ENCODE data around the gene TMEM234.
A peak's percentile ranks its signal among the peaks of the same experiment; 100 is the strongest.
"Not testable (repeated sequence)": the region's sequence is repeated elsewhere in the genome, so short reads cannot be mapped to it uniquely, and the experiment has no call there.

The TMEM234 gene
- 14.4 reads per million, percentile 39 among the genes with 10 or more reads in this experiment for total RNA-seq

DNA sequence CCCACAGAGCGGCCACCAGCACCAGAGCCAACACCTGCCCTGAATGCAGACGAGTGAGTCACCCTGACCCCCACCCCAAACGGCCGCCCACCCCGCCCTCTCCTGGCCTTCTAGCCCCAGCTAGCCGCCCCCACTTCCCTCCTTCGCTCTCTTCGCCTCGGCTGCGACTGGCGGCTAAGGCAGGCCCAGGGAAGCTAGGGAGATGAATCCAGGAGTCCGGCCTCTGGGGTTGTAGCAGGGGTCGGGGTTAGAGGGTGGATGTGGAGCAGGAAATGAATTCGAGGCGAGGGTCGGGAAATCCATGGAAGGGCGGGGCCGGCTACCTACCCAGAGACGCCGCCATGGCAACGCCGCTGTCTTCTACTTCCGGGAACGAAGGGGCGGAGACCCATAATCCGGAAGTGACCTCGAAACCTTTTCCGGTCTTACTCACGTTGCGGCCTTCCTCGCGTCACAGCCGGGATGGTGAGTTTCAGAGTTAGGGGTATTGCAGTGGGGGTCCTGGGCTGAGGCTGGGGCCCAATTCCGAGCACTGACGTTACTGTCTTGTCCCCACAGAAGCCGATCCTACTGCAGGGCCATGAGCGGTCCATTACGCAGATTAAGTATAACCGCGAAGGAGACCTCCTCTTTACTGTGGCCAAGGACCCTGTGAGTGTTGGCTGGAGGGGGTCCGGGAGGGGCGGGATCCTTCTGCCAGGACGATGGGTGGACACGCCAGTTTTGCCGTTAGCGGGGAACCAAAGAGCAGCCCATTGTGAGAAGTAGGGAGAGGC, at the start of gene TMEM234, which contains the start of gene EIF3I:
TSS of gene TMEM234 (minus strand) at position 374 of the 776 bp plus-strand sequence. CDS start at position 343, 31 bp downstream.
TSS of gene EIF3I (plus strand) at position 428 of the 776 bp plus-strand sequence. CDS start at position 463, 35 bp downstream.
- peak; percentile 90 for DNase-seq

DNA sequence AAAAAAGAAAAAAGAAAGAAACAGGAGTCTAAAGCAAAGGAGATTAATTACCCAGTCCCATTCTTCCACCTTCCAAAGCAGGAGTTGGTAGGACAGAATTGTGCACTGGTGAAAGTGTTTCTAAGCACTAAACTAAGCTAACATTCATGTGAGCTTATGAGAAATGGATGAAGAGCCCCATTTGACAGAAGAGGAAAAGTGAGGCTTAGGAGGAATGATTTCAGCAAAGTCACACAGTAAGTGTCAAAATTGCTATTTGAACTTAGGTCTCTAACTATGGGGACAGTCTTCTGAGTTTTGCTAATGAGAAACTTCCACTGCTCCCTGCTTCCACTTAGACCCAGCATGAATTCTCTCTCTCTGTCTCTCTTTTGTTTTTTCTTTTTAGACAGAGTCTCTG, 47.6 kb upstream of the TMEM234 start:
- DNase-seq: no peak

DNA sequence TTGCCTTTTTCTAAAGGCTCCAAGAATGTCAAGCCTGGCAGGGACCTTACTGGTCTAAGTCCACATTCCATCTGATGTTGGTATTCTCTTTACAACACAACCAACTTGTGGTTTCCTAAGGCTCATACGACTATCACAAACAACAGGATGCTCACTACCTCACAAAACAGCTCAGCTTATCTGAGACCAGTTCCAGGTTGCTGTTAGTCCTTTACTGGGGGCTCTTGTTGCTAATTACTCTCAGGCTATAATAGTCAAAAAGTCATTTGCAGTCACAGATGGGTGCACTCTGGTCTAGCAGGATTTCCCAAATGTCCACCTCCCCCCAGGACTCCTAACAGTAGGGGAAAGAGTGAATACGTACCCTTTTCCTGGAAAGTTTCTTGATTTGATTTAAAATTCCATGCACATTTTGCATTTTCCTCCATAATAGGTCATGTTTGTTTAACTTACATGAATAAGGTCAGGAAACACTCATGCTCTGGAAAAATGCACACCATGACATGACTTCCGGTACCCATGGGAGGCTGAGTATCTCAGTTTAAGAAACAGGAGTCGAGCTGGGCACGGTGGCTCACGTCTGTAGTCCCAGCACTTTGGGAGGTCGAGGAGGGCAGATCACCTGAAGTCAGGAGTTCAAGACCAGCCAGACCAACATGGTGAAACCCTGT, 44.9 kb upstream of the TMEM234 start:
- no peak for DNase-seq

DNA sequence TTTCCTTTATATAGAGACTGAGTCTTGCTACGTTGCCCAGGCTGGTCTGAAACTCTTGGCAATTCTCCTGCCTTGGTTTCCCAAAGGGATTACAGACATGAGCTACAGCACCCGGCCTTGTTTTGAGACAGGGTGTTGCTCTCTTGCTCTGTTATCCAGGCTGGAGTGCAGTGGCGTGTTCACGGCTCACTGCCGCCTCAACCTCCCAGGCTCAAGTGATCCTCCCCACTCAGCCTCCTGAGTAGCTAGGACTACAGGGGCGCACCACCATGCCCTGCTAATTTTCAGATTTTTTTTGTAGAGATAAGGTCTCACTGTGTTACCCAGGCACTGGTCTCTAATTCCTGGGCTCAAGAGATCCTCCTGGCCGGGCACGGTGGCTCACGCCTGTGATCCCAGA, 43.7 kb upstream of the TMEM234 start:
- no peak for DNase-seq

DNA sequence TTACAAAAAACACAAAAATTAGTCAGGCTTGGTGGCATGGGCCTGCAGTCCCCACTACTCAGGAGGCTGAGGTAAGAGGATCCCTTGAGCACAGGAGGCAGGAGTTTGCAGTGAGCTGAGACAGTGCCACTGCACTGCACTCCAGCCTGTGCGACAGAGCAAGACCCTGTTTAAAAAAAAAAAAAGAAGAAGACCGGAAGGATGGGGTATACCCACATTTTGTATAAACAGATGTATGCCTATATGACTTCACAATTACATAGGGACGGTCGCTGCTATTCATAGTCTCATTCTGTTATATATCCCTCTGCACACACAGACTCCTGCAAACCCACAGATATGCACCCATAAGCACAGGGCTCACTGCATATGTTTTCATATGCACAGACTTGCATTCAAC, 41.6 kb upstream of the TMEM234 start:
- DNase-seq: no peak

DNA sequence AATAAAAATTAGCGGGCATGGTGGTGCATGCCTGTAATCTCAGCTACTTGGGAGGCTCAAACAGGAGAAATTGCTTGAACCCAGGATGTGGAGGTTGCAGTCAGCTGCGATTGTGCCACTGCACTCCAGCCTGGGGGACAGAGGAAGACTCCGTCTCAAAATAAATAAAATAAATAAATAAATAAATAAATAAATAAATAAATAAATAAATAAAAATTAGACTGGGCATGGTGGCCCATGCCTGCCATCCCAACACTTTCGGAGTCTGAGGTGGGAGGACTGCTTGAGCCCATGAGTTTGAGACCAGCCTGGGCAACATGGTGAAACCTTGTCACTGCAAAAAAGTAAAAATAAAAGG, 41.1 kb upstream of the TMEM234 start:
- DNase-seq: not testable (repeated sequence)

DNA sequence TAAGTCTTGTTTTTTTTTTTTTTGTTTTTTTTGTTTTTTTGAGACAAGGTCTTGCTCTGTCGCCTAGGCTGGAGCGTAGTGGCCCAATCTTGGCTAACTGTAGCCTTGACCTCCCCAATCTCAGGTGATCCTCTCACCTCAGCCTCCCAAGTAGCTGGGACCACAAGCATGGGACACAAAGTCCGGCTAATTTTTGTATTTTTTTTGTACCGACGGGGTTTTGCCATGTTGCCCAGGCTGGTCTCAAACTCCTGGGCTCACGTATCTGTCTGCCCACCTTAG, 35.0 kb upstream of the TMEM234 start:
- DNase-seq: no peak

DNA sequence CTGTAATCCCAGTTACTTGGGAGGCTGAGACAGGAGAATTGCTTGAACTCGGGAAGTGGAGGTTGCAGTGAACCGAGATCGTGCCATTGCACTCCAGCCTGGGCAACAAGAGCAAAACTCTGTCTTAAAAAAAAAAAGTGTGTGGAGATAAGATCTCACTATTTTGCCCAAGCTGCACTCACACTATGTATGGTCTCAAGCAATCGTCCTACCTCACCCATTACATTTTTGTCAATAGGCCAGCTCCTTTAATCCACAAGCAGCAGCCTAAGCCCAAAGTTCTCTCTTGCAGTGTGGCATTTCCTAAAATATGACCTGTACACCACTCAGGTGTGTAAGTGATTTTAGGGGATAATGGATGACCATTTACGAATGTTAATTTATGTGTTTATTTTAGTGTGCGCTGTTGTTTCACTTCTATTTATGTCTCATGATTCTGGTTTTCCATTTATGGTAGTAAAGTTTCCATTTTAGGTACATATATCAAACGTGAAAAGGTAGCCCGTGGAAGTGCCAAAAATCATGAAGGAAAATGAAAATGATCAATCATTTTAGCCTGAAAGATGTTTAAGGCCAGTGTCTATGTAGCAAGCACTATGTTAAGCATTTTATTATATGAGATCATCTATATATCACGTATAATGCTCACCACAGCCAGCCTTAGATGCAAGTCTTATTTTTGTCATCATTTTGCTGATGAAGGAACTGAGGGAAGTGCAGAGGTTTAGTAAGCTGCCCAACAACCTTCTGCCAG, 34.5 kb upstream of the TMEM234 start:
- DNase-seq: no peak

DNA sequence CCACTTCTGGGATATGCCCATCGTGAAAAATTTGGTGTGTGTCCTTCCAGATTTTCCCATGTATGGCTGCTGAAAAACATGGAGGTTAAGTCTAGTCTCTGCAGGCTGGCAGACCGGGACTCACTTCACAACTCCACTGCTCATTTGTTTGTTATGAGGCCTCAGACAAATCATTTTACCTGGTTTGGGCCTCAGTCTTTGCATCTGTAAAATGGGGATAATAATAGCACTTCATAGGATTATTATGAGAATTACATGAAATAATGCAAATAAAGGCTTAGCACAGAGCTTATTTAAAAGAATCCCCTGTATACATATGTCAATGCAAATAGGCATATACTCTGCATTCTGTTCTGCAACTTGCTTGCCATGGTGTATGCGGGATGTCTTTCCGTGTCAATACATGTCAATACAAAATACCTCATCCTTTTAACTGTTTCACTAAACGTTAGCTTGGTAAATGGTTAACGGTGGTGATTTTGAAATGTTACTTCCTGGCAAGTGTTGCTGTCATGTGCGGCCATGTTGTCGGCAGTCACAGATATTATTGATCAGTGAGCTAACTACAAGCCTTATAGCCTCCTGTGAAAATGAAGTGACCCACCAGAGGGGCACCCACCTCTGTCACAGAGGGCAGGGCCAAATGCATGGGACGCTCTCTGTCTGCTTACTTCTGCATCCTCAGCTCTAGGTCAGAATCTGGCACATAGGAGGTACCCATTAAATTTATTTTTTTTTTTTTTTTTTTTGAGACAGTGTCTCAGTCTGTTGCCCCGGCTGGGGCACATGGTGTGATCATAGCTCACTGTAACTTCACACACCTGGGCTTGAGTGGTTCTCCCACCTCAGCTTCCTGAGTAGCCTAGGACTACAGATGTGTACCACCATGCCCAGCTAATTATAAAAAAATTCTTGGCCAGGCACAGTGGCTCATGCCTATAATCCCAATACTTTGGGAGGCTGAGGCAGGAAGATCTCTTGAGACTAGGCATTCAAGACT, 33.2 kb upstream of the TMEM234 start:
- no peak for DNase-seq

DNA sequence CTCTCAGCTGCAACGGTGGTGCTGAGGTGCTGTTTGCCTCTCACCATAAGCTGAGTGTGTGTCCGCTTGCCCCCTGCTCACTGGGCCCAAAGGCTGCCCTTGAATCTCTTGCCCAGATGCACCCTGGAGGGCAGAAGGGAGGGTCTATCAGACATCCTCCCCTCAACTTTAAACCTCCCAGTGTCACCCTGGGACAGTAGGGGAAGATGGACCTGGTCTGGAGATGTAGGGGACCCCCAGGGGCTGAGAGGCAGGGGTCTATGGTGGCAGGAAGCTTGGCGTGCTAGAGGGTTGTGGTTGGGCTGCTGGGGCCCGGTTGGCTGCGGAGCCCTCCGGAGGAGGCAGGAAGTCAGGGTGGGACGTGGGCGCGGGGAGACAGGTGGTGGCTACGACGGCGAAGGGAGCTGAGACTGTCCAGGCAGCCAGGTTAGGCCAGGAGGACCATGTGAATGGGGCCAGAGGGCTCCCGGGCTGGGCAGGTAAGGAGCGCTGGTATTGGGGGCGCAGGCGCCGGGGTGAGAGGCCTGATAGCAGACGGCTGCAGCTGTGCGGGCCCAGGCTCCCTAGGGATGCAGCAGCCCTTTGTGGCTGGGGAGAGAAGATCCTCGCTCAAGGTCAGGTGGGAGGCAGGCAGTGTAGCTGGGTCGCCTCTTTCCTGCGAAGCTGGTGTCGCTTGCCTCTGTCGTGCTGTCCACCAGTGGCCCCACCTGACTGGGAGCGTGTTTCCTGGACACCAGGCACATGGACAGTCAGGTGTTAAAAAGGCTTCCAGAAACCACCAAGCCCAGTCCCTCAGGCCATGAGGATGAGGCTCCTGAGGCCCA, 29.0 kb upstream of the TMEM234 start, which contains the start of gene LCK:
TSS of gene LCK (plus strand) at position 373 of the 824 bp plus-strand sequence. CDS start 23,065 bp downstream, outside the sequence.
- DNase-seq: peak; percentile 41

DNA sequence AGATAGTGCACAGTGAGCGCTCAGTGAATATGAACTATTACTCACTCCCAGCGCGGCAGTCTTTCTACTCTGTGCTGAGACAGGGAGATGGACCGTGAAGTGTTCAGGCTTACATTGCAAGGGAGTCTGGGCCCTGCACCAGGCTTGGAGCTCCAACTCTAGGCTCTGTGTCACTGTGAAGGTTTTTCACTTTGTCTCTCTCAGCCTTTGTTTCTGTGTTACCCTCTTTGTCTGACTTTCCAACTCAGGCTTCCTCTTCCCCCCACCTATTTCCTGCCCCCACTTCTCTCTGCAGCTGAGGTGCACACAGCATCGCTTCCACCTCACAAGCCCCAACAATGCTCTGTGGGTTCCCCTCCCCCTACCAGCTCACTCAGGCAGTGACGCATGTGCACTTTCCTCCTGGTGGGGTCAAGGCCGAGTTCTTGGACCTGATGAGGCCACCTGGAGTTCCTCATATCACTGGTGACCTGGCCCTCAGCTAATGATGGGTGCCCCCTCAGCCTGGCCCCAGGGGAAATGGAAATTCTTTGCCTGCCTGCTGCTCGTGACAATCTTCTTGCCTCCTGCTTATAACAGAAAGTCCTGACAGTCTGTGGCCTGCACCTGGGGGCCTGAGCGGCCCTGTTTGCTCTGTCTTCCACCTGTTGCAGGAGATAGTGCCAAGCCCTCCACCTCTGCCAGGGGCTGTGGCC, 27.8 kb upstream of the TMEM234 start:
- peak; percentile 81 for DNase-seq

DNA sequence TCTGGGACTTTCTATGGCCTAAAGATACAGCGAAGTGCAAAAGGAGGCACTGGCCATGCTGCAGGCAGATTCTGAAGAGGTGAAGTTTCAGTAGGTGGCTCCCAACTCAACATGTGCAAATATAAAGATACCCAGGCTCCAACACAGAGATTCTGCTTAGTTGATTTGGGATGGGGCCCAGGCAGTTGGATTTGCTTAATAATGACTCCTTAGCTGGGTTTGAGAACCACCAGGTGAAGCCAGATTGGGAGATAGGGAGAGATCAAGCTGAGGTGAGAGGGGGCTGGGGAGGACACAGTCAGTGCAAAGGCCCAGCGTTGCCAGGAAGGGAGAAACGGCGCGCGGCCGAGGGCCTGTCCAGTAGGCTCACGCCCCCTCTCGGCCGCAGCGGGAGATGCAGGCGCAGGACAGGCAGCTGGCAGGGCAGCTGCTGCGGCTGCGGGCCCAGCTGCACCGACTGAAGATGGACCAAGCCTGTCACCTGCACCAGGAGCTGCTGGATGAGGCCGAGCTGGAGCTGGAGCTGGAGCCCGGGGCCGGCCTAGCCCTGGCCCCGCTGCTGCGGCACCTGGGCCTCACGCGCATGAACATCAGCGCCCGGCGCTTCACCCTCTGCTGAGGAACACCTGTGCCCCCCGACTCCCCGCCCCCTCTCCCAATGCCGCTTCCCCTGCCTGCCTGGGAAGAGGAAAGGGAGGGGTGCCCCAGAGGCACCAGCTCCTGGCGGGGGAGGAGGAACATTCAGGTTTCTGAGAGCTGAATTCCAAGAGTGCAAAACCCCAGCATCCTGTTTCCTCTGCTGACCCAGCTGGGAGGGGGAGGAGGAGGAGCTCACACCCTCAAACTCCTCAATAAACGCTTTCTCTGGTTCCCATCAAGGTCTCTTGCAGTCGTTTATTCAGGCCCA, 26.1 kb upstream of the TMEM234 start:
- peak; percentile 67 for DNase-seq

DNA sequence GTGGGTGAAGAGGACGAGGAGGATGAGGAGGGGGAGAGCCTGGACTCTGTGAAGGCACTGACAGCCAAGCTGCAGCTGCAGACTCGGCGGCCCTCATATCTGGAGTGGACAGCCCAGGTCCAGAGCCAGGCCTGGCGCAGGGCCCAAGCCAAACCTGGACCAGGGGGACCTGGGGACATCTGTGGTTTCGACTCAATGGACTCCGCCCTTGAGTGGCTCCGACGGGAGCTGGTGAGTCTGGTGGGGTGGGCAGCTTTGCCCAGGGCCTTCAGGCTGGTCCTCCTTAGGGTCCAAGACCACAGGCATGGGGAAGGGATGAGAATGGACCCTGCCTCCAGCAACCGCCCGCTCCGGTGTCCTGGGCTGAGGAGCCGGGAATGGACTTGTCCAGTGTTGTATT, 25.3 kb upstream of the TMEM234 start:
- DNase-seq: no peak

DNA sequence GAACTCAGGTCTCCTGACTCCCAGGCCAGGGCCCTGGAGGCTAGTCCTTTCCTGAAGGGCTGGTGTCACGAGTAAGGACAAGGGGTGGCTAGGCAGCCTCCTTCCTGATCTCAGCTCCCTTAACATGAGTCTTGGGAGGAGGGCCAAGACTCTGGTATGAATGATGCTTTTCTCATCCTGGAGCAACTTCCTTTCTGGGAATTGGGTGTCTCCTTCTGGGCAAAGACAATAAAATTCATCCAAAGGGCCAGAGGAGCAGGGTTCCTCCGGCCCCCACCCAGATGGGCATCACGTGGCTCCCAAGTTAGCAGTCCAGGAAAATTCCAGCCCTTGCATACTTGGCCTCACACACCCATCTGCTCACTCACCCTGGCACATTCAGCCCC, 24.7 kb upstream of the TMEM234 start, which contains the start of gene FAM167B:
TSS of gene FAM167B (plus strand) at position 335 of the 386 bp plus-strand sequence. CDS start 200 bp downstream, outside the sequence.
- DNase-seq: no peak

DNA sequence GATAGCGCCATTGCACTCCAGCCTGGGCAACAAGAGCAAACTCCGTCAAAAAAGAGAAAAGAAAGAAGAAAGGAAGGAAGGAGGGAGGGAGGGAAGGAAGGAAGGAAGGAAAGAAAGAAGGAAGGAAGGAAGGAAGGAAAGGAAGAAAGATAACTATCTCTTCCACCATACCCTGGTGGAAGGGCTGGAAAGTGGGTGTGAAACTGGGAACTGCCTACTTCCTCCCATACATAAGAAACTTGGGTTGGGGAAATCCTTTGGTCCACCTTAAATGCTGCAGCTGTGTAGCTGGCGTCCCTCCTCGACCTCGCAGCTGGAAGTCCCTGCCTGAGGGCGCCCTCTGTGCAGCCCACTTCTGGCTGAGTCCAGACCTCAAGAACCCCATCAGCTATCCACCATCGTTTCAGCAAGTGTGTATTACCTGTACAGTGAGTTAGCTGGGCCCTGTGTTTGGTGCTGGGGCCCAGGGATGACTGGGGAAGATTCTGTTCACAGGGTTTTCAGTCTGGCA, 20.2 kb upstream of the TMEM234 start:
- no peak for DNase-seq

DNA sequence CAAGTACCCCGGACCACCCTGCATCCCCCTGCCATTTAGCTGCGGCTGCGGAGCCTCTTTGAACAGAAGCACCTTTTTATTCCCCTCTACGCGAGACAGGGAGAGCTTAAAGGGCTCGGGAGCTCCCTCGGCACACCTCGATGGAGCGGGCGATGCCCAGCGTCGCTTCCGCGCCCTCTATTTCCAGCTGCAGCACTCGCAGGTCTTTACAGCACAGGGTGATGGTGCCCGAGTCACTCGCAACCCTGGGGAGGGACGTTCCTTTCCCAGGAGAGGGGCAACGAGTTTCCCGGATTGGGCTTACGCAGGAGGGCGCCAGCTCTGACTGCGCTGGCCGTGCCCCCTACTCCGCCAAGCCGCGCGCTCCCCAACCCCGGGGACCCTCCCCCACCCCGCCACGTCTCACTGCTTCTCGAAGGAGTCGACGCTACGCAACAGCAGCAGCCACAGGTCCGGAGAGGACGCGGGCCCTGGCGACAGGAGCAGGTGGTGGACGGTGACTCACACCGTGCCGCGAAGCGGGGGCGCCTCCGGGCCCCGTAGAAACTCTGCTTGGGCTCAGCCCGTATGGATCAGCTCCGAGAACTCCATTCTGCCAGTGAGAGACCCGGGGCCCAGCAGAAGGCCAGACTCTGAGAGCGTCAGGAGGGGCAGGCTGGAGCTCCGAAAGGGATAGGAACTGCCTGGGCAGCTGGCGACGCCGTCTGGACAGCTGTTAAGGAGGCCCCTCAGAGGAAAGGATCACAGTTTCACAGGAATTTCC, 19.0 kb upstream of the TMEM234 start:
- no peak for DNase-seq

DNA sequence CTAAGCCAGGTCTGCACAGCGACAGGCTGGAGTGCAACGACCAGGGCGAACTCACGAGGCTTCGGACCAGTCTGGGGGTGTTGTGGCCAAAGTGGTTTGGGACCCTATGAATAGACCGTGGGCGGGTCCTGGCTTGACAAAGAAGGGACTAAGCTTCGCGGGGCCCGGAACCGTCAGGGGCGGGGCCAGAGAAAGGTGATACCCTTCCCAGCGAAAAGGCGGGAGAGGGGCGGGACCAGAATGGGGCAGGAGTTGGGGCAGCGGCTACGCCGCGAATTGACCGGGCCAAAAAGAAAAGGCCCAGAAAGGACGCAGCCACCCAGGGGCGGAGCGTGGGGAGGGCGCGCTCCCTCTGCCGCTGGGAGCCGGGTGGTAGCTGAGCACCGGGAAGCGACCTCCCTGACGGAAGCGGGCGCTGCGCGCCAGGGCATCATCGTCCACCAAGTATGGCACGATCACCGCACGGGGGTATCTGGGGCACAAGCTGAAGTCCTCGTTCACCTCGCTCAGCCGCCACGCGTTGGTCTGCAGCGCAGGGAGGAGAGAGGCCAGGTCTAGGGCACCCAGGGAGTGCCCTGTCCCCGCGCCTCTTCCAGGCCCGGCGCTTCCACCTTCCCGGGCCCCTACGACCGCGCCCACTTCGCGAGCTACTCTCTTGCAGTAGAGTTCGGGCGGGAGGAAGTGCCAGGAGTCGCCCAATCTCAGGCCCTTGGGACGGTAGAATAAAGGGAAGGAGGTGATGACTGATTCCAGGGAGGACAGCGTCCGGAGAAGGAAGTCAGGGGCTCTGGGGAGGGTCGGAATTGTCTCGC, 18.2 kb upstream of the TMEM234 start:
- peak; percentile 60 for DNase-seq

DNA sequence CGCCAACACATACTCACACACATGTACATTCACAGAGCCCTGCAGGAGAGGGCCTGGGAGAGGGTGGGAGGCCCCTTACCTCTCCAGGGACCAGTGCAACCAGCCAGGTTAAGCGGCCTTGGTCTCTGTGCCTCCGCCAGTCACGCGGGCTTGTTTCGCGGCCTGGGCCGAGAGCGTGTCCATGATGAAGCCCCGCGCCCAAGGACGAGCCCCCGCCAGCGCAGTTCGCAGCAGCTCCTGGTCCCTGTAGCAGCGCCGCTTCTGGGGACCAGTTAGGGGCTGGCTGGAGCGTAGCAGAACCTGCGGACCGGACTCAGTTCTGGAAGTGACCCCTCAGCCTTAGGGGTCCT, 17.6 kb upstream of the TMEM234 start:
- DNase-seq: no peak

Measured in effector CD4-positive, alpha-beta T cell (primary cell).